Mucosa of descending colon (tissue), 3 donors: ENCODE data around the gene ZBTB34. TPM values are rescaled to one million over a fixed set of nuclear protein-coding genes. Genes with fewer than 3 reads are reported as not detected.

Experiments used
- ATAC-seq: fragments of 200-7000 bp; cut with Tn5 transposase; one replicate; pipeline ENCODE4 v1.9.1; 2020; ENCODE audit warnings: mild to moderate bottlenecking, moderate library complexity
- DNase-seq, 3 donors: peaks; one replicate each; pipeline ENCODE4 v3.0.0-alpha.2; 2020
- H3K36me3 ChIP-seq: fragments of 200-600 bp; one replicate; pipeline ENCODE4 v1.8.0; 2021; ENCODE audit warnings: low read depth, mild to moderate bottlenecking
- H3K4me1 ChIP-seq: fragments of 200-600 bp; one replicate; pipeline ENCODE4 v1.8.0; 2021; ENCODE audit warnings: low read depth, mild to moderate bottlenecking
- H3K4me3 ChIP-seq: fragments of 200-600 bp; one replicate; pipeline ENCODE4 v1.8.0; 2021; ENCODE audit warnings: mild to moderate bottlenecking
- H3K9me3 ChIP-seq: fragments of 200-600 bp; one replicate; pipeline ENCODE4 v1.8.0; 2021; ENCODE audit warnings: mild to moderate bottlenecking
- intact Hi-C, 2 donors: fragments of 100-400 bp; cut with DNase I in 1 of 2; cut with micrococcal nuclease in 1 of 2; formaldehyde crosslinking; loops; one replicate each; pipeline versions ENCODE4 v1.11.0 to v1.11.1; 2022; cut with DNase I, micrococcal nuclease
- total RNA-seq, 3 donors: library from RNA; stranded (reverse); fragmentation: NEBNext Ultra II Directional in 2 of 3; extraction: Animal tissue kit (Norgen Biotek cat#: 25700) in 2 of 3; gene quantifications; one replicate each; pipeline versions ENCODE4 v1.2.1 to v1.2.4, GENCODE V29; 2021 to 2023
- TF ChIP-seq, protein P1 (sequence below): fragments of 200-600 bp; IDR thresholded peaks from one replicate; pipeline ENCODE4 v1.8.0; 2022; ENCODE audit warnings: antibody characterized with exemption, mild to moderate bottlenecking
- donor health status: DM: no; HTN: no; CAD: no; lungs with moderate emphysema.
- donor health status: DM: no; HTN: no; CAD: no.
- donor health status: DM: no; HTN: yes; CAD: no.

The ZBTB34 gene
- total RNA-seq, 3 donors from 2014 or later, result 7.7 to 12.3 (median 10.0) TPM

DNA sequence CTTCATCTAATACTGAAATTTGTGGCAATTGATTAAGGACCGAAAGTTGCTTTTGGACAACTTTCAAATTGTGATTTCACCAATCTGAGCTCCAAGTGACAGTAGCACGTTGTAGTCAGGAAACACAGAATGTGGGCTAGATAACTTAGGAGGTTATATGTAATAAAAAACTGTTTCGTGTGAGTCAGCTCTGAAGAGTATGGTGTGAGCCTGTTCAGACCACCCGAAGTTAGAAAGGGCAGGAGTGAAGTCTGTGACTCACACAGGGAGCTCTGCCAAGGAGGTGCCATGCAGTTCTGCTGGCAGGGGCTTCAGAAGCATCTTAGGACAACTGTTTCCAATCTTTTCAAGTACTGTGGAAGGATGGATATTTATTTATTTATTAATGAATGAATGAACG is 16.4 kb upstream of the ZBTB34 start:
- intact Hi-C loops, result no loop called here
- ATAC-seq, result no peak
- no peak for DNase-seq
- Histone ChIP-seq H3K4me1 (no peaks in the 10 kb centered on the region), H3K9me3 (no peaks in the 10 kb centered on the region), H3K36me3 (no peaks in the 10 kb centered on the region), H3K4me3 (no peak overlapping the region)
- TF ChIP-seq, protein P1, sequence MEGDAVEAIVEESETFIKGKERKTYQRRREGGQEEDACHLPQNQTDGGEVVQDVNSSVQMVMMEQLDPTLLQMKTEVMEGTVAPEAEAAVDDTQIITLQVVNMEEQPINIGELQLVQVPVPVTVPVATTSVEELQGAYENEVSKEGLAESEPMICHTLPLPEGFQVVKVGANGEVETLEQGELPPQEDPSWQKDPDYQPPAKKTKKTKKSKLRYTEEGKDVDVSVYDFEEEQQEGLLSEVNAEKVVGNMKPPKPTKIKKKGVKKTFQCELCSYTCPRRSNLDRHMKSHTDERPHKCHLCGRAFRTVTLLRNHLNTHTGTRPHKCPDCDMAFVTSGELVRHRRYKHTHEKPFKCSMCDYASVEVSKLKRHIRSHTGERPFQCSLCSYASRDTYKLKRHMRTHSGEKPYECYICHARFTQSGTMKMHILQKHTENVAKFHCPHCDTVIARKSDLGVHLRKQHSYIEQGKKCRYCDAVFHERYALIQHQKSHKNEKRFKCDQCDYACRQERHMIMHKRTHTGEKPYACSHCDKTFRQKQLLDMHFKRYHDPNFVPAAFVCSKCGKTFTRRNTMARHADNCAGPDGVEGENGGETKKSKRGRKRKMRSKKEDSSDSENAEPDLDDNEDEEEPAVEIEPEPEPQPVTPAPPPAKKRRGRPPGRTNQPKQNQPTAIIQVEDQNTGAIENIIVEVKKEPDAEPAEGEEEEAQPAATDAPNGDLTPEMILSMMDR, result no peak

DNA sequence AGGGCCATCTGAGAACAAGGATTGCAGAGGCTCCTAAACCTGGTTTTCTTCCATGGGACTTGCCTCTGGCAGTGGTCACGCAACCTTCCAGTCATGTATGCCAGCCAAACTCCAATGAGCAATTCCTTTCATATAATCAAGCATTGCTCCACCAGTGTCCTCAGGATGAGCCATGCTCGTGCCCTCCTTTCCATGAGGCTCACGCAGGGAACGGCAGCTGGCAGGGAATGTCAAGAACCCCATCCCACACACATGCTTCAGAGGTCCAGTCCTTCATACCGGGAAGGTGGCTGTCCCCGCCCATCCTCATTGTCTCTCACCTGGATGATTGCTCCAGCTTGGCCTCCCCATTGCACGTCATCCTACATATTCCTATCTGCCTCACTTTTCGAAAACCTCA is 13.4 kb upstream of the ZBTB34 start:
- Histone ChIP-seq H3K36me3 (no peaks in the 10 kb centered on the region), H3K4me3 (no peak overlapping the region), H3K4me1 (no peaks in the 10 kb centered on the region), H3K9me3 (no peaks in the 10 kb centered on the region)
- DNase-seq, result no peak
- intact Hi-C loops, result no loop called here
- ATAC-seq, result no peak
- TF ChIP-seq, protein P1, result no peak

DNA sequence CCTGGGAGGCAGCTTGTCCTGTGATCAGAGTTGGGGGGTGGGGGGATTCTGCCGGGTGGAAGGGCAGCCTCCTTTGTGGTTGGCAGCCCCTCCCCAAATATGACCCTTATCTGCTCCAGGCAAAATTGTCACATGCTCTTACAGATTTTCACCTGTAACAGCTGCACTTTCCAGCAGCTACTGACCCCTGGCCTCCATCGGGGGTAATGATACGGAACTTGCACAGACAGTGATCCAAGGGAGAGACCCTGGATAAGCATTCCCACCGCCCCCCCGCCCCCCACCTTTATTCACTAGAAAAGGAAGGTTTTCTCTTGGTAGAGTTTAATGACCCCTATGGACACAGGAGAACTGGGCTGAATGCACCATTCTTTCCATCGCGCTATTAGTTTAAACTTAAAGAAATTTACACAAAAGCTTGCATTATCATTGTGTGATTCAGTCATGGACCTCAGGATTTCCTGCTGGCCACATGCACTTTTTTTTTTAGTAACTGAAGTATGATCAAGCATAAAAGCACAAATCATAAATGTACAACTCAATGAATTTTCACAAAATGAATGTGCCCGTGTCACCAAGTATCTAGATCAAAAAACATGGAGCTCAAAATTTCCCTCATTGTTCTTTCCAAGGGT is 10.7 kb upstream of the ZBTB34 start:
- DNase-seq, result no peak
- Histone ChIP-seq H3K36me3 (no peaks in the 10 kb centered on the region), H3K4me1 (no peaks in the 10 kb centered on the region), H3K9me3 (no peaks in the 10 kb centered on the region), H3K4me3 (no peak overlapping the region)
- TF ChIP-seq, protein P1, result no peak
- no peak for ATAC-seq
- intact Hi-C loops, result no loop called here

DNA sequence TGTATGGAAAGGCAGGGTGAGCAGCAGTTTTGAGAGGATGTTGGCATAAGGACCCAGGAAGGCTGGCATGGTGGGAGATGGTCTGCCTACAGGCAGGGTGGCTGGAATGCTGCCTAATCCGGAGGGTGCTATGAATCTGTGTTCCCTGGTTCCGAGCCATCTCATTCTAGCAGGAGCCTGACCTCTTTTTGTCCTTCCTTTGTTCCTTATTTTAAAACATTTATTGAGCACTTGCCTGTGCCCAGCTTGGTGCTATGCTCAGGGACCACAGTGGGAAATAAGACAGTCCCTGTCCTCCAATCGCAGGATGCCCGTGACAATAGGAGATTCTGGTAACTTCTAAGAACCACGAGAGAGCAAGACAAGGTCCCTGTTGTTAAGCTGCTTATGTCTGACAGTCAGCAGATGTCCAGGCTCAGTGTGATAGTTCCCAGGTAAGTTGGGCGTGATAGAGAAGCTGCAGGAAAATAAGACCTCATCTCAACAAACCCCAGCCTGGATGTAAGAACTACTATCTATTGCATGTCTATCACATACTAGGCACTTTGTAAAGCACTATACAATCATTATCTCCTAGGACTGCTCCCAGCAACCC is 9.1 kb upstream of the ZBTB34 start:
- ATAC-seq, result no peak
- Histone ChIP-seq H3K9me3 (no peaks in the 10 kb centered on the region), H3K4me3 (no peak overlapping the region), H3K36me3 (no peaks in the 10 kb centered on the region), H3K4me1 (no peaks in the 10 kb centered on the region)
- no peak for DNase-seq
- TF ChIP-seq, protein P1, result no peak
- intact Hi-C loops, result no loop called here

DNA sequence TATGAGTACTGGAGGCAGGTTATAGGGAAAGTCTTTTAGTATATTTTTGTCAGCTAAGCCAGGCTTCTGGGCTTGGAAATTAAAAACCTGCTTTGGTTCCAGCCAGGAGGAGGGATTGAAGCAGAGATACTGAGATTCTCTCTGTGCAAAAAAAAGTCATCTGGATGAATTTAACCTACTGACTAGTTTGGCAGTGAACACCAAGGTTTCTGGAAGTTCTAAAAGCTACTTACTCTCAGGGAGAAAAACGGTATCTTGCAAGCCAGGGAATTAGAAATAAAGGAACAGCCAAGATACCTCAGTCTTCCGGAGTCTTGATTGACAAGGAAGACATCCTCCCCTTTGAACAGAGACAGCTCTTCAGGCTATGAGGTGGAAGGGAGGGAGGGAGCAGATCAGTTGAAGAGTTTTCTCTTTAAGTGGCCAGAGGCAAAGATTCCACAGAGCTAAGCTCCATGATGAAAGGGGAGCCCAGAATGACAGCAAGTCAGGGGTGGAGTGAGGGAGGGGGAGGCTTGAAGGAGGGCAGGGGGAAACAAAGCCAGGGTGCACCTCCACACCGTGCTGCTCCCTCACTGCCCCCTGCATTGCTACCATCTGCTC is 8.3 kb upstream of the ZBTB34 start:
- TF ChIP-seq, protein P1, result no peak
- intact Hi-C loops, result no loop called here
- H3K36me3 ChIP-seq, result no peaks in the 10 kb centered on the region
- DNase-seq, result no peak
- H3K4me1 ChIP-seq, result no peaks in the 10 kb centered on the region
- H3K9me3 ChIP-seq, result no peaks in the 10 kb centered on the region
- no peak for ATAC-seq
- no peak overlapping the region for H3K4me3 ChIP-seq
